HS-5 (cell line): ENCODE data around the gene DOC2B.
"Not testable (repeated sequence)": the region's sequence is repeated elsewhere in the genome, so short reads cannot be mapped to it uniquely, and the experiment has no call there.

Source experiments
- DNase-seq: peaks from one replicate; pipeline ENCODE4 v3.0.0-alpha.2; 2012; ENCODE audit warnings: low read depth

Gene DOC2B

GRCh38 chr17:181245-182049 is at the start of gene DOC2B:
Gene DOC2B (minus strand): TSS chr17:181650. CDS start chr17:181479, 171 bp downstream.
- DNase-seq: no peak

GRCh38 chr17:230395-230770 is 48.9 kb upstream of the DOC2B start:
- no peak for DNase-seq

- no peak for DNase-seq
Observed at GRCh38 chr17:229709-230394, 48.4 kb upstream of the DOC2B start.

- DNase-seq: no peak
Observed at GRCh38 chr17:228951-229708, 47.7 kb upstream of the DOC2B start.

GRCh38 chr17:227946-228615 is 46.6 kb upstream of the DOC2B start:
- DNase-seq: no peak

GRCh38 chr17:227078-227945 is 45.9 kb upstream of the DOC2B start:
- no peak for DNase-seq

GRCh38 chr17:226108-227077 is 44.9 kb upstream of the DOC2B start:
- DNase-seq: no peak

GRCh38 chr17:225551-225950 is 44.1 kb upstream of the DOC2B start:
- no peak for DNase-seq

GRCh38 chr17:224576-224975 is 43.1 kb upstream of the DOC2B start:
- DNase-seq: not testable (repeated sequence)

GRCh38 chr17:223723-224471 is 42.4 kb upstream of the DOC2B start:
- no peak for DNase-seq

- DNase-seq: no peak
Observed at GRCh38 chr17:222172-222571, 40.7 kb upstream of the DOC2B start.

GRCh38 chr17:219696-220095 is 38.2 kb upstream of the DOC2B start:
- no peak for DNase-seq

- no peak for DNase-seq
Observed at GRCh38 chr17:218432-219110, 37.1 kb upstream of the DOC2B start.

- no peak for DNase-seq
Observed at GRCh38 chr17:216625-217024, 35.2 kb upstream of the DOC2B start.

- DNase-seq: not testable (repeated sequence)
Observed at GRCh38 chr17:215563-216478, 34.4 kb upstream of the DOC2B start.

- DNase-seq: no peak
Observed at GRCh38 chr17:214881-215331, 33.5 kb upstream of the DOC2B start.

- no peak for DNase-seq
Observed at GRCh38 chr17:213286-214105, 32.0 kb upstream of the DOC2B start.
